ENCODE measurements around the gene CDH13. TPM values are rescaled to one million over a fixed set of nuclear protein-coding genes. Genes with fewer than 3 reads are reported as not detected.

CDH13 gene
- total RNA-seq, 4 donors from 2014 or later, result 6.4 to 19.7 (median 11.7) TPM

DNA sequence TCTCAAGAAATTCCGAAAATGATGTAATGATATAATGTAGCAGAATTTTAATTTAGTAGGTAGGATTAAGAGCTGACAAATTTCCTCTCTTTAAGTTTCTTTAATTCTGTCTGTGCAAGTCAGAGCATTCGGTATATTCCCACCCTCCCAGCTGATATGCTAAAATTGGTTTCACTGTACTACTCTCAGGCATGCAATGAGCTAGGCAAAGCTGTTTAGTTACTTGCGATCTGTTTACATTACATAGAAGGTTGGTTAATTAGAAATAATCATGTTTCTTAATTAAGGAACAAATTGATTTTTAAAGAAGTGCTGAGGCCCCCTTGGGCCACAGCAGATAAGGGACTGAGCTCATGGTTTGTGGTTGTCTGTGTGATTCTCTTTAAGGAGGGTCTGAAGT, 748.2 kb downstream of the CDH13 start:
- TF ChIP-seq, protein P1, sequence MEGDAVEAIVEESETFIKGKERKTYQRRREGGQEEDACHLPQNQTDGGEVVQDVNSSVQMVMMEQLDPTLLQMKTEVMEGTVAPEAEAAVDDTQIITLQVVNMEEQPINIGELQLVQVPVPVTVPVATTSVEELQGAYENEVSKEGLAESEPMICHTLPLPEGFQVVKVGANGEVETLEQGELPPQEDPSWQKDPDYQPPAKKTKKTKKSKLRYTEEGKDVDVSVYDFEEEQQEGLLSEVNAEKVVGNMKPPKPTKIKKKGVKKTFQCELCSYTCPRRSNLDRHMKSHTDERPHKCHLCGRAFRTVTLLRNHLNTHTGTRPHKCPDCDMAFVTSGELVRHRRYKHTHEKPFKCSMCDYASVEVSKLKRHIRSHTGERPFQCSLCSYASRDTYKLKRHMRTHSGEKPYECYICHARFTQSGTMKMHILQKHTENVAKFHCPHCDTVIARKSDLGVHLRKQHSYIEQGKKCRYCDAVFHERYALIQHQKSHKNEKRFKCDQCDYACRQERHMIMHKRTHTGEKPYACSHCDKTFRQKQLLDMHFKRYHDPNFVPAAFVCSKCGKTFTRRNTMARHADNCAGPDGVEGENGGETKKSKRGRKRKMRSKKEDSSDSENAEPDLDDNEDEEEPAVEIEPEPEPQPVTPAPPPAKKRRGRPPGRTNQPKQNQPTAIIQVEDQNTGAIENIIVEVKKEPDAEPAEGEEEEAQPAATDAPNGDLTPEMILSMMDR (IDR thresholded peaks at IDR 0.05; ENCODE audit: low read depth), result no peak

DNA sequence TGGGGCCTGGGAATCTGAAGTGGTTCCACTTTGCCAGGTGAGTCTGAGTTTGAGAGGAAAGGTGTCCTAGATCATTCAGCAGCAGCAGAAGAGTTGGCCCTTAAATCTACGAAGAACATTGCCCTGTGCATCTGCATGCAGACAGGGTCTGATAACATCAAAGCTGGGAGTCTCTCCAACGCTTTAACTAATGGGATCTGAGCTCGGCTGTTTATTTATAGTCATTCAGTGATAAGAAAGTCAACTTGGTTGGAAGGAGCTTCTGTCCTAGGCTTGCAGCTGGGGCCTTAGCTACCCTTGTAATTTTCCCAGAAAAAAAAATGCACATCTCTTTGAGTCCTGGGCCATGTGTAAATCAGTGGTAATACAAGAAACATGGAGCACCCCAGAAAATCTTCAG, 763.0 kb downstream of the CDH13 start:
- TF ChIP-seq, protein P1 (IDR thresholded peaks at IDR 0.05; ENCODE audit: low read depth), result no peak

DNA sequence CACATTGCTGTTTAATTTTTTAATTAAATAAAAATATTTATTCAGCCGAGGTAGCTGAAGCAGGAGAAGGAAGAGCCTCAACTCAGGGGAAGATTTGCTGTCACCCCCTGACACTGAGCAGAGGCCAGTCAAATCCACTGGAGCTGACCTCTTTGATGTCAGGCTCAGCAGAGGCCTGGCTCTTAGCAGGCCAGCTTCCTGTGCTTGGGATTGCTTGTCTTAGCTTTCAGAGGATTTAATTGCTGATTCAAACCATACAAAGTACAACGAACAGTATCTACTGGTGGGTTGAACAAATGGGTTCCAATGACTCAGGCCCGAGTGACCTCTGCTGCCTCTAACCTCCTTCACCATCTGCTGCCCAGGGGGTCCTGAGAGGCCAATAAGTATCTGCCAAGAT, 764.0 kb downstream of the CDH13 start:
- TF ChIP-seq, protein P1 (IDR thresholded peaks at IDR 0.05; ENCODE audit: low read depth), result no peak

DNA sequence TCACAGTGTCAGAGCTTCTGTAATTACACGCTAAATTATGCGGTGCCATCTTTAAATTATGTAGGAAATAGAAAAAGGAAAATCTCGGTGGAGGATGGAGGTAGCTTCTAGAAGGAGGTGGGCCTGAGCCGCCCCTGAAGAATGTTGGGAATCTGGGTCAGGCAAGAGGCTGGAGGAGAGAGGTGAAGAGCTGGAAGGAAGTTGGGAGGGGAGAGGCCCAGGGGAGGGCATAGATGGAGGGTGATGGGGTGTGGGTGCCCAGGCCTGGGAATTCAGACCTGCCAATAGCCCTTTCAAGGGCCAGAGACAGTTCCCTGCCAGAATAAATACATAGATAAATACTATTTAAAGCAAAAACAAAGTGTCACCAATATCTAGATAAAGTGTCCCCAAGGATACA, 766.0 kb downstream of the CDH13 start:
- TF ChIP-seq, protein P1 (IDR thresholded peaks at IDR 0.05; ENCODE audit: low read depth), result no peak

DNA sequence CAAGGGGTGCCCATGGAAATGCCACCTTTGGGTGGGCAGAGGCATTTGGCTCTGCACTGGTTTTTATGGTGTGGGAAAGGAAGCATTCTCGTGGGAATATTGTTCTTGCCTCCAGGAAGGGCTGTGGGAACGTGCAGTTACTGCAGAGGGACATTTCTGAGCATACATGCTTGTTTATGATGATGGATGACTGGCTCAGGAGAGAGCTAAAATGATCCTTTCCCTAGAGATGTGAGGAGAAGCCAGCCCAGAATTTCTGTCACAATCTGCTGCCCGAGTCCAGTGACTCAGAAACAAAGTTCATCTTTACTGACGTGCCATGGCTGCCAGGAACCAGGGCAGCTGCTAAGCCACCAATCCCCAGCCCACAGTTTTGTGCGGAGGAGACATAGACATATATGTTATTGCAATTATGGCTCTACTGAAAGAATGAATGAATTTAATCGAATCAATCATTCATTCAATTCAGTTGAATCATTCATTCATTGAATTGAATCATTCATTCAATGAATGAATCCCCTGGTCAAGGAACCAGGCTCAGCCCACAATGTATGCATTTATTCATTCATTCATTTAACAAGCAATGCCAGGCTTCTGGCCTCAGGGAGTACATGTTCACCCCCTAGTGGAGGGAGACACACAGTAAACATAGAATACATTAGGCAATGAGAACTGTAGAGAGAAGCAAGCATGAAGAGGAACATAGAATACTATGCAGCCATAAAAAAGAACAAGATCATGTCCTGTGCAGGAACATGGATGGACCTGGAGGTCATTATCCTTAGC, 766.6 kb downstream of the CDH13 start:
- TF ChIP-seq, protein P1 (IDR thresholded peaks at IDR 0.05; ENCODE audit: low read depth), result no peak

DNA sequence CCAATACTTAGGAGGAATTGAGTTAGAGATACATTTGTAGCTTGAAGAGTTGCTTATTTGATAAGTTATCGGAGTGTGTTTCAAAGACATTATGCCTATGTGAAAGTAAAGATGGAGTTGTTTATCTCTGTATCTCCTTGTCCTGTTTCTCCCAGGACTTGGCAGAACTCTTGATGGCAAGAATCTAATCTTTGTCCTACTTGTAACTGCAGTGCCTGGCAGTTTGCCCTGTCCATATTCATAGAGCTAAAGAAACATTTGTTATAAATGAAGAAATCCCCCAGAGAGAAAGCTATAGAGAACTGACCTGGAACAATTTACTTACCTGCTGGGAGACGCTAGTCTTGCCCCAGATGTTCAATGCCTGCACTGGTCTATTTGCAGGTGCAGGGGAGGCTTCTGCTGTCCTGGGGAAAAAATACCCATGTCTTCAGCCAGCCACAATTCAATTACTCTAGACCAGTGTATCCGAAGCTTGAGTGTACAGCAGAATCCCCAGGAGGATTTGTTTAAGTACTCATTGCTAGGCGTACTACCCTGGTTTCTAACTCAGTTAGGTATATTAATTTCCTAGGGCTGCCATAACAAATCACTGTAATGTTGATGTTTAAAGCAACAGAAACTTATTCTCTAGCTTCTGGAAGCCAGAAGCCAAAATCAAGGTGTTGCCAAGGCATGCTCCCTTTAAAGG, 771.0 kb downstream of the CDH13 start:
- TF ChIP-seq, protein P1 (IDR thresholded peaks at IDR 0.05; ENCODE audit: low read depth), result no peak

DNA sequence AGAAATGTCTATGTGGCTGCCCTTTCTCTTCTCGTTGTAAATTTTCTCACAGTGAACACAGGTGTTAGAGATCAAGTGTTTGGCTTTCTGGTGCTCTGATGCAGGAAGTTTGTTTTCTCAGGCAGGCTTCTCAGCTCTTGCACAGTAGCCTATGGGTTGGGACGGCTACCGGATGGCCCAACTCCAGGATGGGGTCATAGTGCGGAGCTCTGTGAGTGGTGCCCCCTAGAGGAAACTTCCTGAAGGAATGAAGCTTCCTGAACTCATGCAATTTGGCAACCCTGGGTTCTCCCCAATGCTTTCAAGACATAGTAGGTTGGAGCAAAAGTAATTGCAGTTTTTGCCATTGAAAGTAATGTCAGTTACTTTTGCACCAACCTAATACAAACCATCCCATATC, 773.5 kb downstream of the CDH13 start:
- TF ChIP-seq, protein P1 (IDR thresholded peaks at IDR 0.05; ENCODE audit: low read depth), result no peak
